ENCODE measurements around the gene IL21R. TPM values are rescaled to one million over a fixed set of nuclear protein-coding genes. Genes with fewer than 3 reads are reported as not detected.
"Not testable (repeated sequence)": the region's sequence is repeated elsewhere in the genome, so short reads cannot be mapped to it uniquely, and the experiment has no call there.

The IL21R gene
- total RNA-seq, 1 donor from 2014 or later, result 0.98 TPM

GRCh38 chr16:27450196-27450549 lies 48.2 kb downstream of the IL21R start:
- H3K4me1 ChIP-seq, result no peaks in the 10 kb centered on the region
- no peak overlapping the region for H3K4me3 ChIP-seq
- TF ChIP-seq POLR2AphosphoS5 (IDR thresholded peaks at IDR 0.05; ENCODE audit: insufficient read depth in 1 of 2, low read depth in 1 of 2), result no peak
- no peak for TF ChIP-seq CTCF (IDR thresholded peaks at IDR 0.05)
- TF ChIP-seq POLR2A (IDR thresholded peaks at IDR 0.05), result no peak
- no peak overlapping the region for H3K27ac ChIP-seq
- H3K9me3 ChIP-seq, result no peaks in the 10 kb centered on the region
- no peaks in the 10 kb centered on the region for H3K27me3 ChIP-seq
- intact Hi-C loops (cut with DNase I), result no loop called here
- DNase-seq (ENCODE audit: extremely low spot score in 2 of 2), result no peak
- no peaks in the 10 kb centered on the region for H3K36me3 ChIP-seq

- intact Hi-C loops (cut with DNase I), result no loop called here
- Histone ChIP-seq H3K9me3 (no peaks in the 10 kb centered on the region), H3K27me3 (no peaks in the 10 kb centered on the region), H3K27ac (no peak overlapping the region), H3K4me1 (peaks cover 9% of the 10 kb centered on the region), H3K4me3 (no peak overlapping the region), H3K36me3 (no peaks in the 10 kb centered on the region)
- no peak for DNase-seq (ENCODE audit: extremely low spot score in 2 of 2)
- TF ChIP-seq CTCF (IDR thresholded peaks at IDR 0.05) (no peak), POLR2AphosphoS5 (IDR thresholded peaks at IDR 0.05; ENCODE audit: insufficient read depth in 1 of 2, low read depth in 1 of 2) (no peak), POLR2A (IDR thresholded peaks at IDR 0.05) (no peak)
These were observed 50.9 kb downstream of the IL21R start for GRCh38 chr16:27452569-27453493.

- Histone ChIP-seq H3K36me3 (no peaks in the 10 kb centered on the region), H3K4me3 (no peak overlapping the region), H3K4me1 (peaks cover 15% of the 10 kb centered on the region), H3K27me3 (no peaks in the 10 kb centered on the region), H3K27ac (no peak overlapping the region), H3K9me3 (no peaks in the 10 kb centered on the region)
- intact Hi-C loops (cut with DNase I), result no loop called here
- DNase-seq (ENCODE audit: extremely low spot score in 2 of 2), result no peak
- no peak for TF ChIP-seq POLR2AphosphoS5 (IDR thresholded peaks at IDR 0.05; ENCODE audit: insufficient read depth in 1 of 2, low read depth in 1 of 2)
These were observed 51.5 kb downstream of the IL21R start for GRCh38 chr16:27453494-27453825.

- H3K27me3 ChIP-seq, result no peaks in the 10 kb centered on the region
- peaks cover 25% of the 10 kb centered on the region for H3K4me1 ChIP-seq
- no peak overlapping the region for H3K4me3 ChIP-seq
- DNase-seq (ENCODE audit: extremely low spot score in 2 of 2), result no peak
- H3K36me3 ChIP-seq, result peaks cover 0 to 2% of the 10 kb centered on the region in 2 donors
- H3K9me3 ChIP-seq, result no peaks in the 10 kb centered on the region
- H3K27ac ChIP-seq, result no peak overlapping the region
- intact Hi-C loops (cut with DNase I), result no loop called here
- TF ChIP-seq CTCF (IDR thresholded peaks at IDR 0.05) (no peak), POLR2A (IDR thresholded peaks at IDR 0.05) (no peak), POLR2AphosphoS5 (IDR thresholded peaks at IDR 0.05; ENCODE audit: insufficient read depth in 1 of 2, low read depth in 1 of 2) (no peak)
These were observed 53.7 kb downstream of the IL21R start for GRCh38 chr16:27455700-27456099.

- intact Hi-C loops (cut with DNase I); H3K27me3 ChIP-seq; H3K4me3 ChIP-seq; H3K27ac ChIP-seq; DNase-seq (ENCODE audit: extremely low spot score in 2 of 2); H3K9me3 ChIP-seq: not testable (repeated sequence)
- peaks cover 35% of the 10 kb centered on the region for H3K4me1 ChIP-seq
- peaks cover 0 to 18% of the 10 kb centered on the region in 2 donors for H3K36me3 ChIP-seq
These were observed 55.6 kb downstream of the IL21R start for GRCh38 chr16:27457605-27457900.

GRCh38 chr16:27458258-27458657 lies 56.3 kb downstream of the IL21R start:
- Histone ChIP-seq H3K27ac (no peak overlapping the region), H3K27me3 (no peaks in the 10 kb centered on the region), H3K36me3 (peaks cover 0 to 25% of the 10 kb centered on the region in 2 donors), H3K9me3 (no peaks in the 10 kb centered on the region), H3K4me3 (no peak overlapping the region), H3K4me1 (peaks cover 35% of the 10 kb centered on the region)
- DNase-seq (ENCODE audit: extremely low spot score in 2 of 2), result no peak
- intact Hi-C loops (cut with DNase I), result no loop called here
- no peak for TF ChIP-seq POLR2AphosphoS5 (IDR thresholded peaks at IDR 0.05; ENCODE audit: insufficient read depth in 1 of 2, low read depth in 1 of 2)
- no peak for TF ChIP-seq POLR2A (IDR thresholded peaks at IDR 0.05)
- no peak for TF ChIP-seq CTCF (IDR thresholded peaks at IDR 0.05)

Data from vagina (tissue), 2 donors.